Prostate gland (tissue), 2 donors: Measurements from ENCODE around the gene CORO7. TPM values are rescaled to one million over a fixed set of nuclear protein-coding genes. Genes with fewer than 3 reads are reported as not detected.
A peak's percentile ranks its signal among the peaks of the same experiment; 100 is the strongest.
"Not testable (repeated sequence)": the region's sequence is repeated elsewhere in the genome, so short reads cannot be mapped to it uniquely, and the experiment has no call there.

Source experiments
- DNase-seq: peaks from one replicate; pipeline ENCODE4 v3.0.0-alpha.2; 2019; ENCODE audit warnings: low spot score
- H3K27ac ChIP-seq, 2 donors: fragments of 200-600 bp; sonication (generic); 2 replicates each; pipeline ENCODE4 v1.5.1; 2017 to 2019
- H3K27me3 ChIP-seq: fragments of 200-600 bp; sonication (generic); replicated peaks from 2 replicates; pipeline ENCODE4 v1.5.1; 2019; ENCODE audit not compliant: insufficient read depth
- H3K36me3 ChIP-seq, 2 donors: fragments of 200-600 bp; sonication (generic); 1 replicate in 1 of 2; 2 replicates in 1 of 2; pipeline versions ENCODE4 v1.5.1 to v1.8.1; 2017 to 2019
- H3K4me1 ChIP-seq: fragments of 200-600 bp; sonication (generic); replicated peaks from 2 replicates; pipeline ENCODE4 v1.5.1; 2019
- H3K4me3 ChIP-seq, 2 donors: fragments of 200-600 bp; sonication (generic); 2 replicates each; pipeline ENCODE4 v1.5.1; 2017 to 2019
- H3K9me3 ChIP-seq: fragments of 200-600 bp; sonication (generic); 2 replicates; pipeline ENCODE4 v1.5.1; 2017
- CTCF ChIP-seq, 4 experiments: fragments of 200-600 bp in 2 of 4; fragments of 450-650 bp in 2 of 4; sonication (generic) in 2 of 4; IDR thresholded peaks; 1 replicate in 3 of 4; 2 replicates in 1 of 4; pipeline ENCODE4 v1.5.1; 2016 to 2019; ENCODE audit warnings: antibody characterized with exemption in 4 of 4, mild to moderate bottlenecking in 2 of 4, moderate library complexity in 2 of 4
- POLR2A ChIP-seq: fragments of 450-650 bp; IDR thresholded peaks from one replicate; pipeline ENCODE4 v1.6.1; 2016; ENCODE audit warnings: antibody characterized with exemption, mild to moderate bottlenecking
- POLR2AphosphoS5 ChIP-seq: sonication (generic); formaldehyde crosslinking; IDR thresholded peaks from one replicate; pipeline ENCODE4 v1.6.1; 2017; ENCODE audit warnings: antibody characterized with exemption
- WGBS: methylation state at CpG from one replicate; pipeline ENCODE4 v1.1.5; 2018; 5-methylcytosine and 5-hydroxymethylcytosine counted together
- intact Hi-C: fragments of 100-400 bp; cut with DNase I; formaldehyde crosslinking; loops from one replicate; pipeline ENCODE4 v1.14.2; 2022
- total RNA-seq, 2 donors: library from RNA; depleted of rRNA; stranded (reverse); fragments of >200 nt; gene quantifications; one replicate each; pipeline ENCODE4 v1.1.0, GENCODE V29; 2016

Gene CORO7
- total RNA-seq, 2 donors from 2014 or later: 24.1 to 122 TPM

DNA sequence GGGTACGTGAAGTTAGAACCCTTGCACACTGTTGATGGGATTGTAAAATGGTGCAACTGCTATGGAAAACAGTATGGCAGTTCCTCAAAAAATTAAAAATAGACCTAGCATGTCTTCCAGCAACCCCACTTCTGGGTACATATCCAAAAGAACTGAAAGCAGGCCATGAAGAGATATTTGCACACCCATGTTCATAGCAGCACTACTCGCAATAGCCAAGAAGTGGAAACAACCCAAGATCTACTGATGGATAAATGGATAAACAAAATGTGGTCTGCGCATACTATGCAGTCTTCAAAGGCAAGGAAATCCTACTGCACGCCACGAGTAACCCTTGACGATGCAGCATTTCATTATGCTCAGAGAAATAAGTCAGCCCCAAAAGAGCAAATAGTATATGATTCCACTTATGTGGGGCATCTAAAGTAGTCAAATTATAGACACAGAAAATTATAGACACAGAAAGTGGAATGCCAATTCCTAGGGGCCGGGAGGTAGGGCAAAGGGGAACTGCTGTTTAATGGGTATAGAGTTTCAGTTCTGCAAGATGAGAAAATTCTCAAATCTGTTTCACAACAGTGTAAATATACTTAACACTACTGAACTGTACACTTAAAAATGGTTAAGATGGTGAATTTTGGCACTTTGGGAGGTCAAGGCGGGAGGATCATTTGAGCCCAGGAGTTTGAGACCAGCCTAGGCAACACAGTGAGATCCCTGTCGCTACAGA, 17.2 kb downstream of the CORO7 start:
- WGBS: 91% methylated on average over 9 of the region's 9 CpGs
- H3K36me3 ChIP-seq: no peaks in the 10 kb centered on the region
- H3K4me3 ChIP-seq: no peak overlapping the region
- H3K27ac ChIP-seq: no peak overlapping the region
- intact Hi-C loops: no loop called here
- no peaks in the 10 kb centered on the region for H3K4me1 ChIP-seq
- no peaks in the 10 kb centered on the region for H3K9me3 ChIP-seq
- TF ChIP-seq POLR2A: no peak
- no peak for TF ChIP-seq CTCF (IDR thresholded peaks at IDR 0.05)
- no peak for TF ChIP-seq POLR2AphosphoS5
- H3K27me3 ChIP-seq: no peaks in the 10 kb centered on the region
- no peak for DNase-seq

- H3K27ac ChIP-seq: no peak overlapping the region
- WGBS: 65% methylated on average over 9 of the region's 9 CpGs
- TF ChIP-seq POLR2AphosphoS5 (no peak), CTCF (IDR thresholded peaks at IDR 0.05) (no peak), POLR2A (no peak)
- no peak for DNase-seq
- no peaks in the 10 kb centered on the region for H3K36me3 ChIP-seq
- H3K27me3 ChIP-seq: no peaks in the 10 kb centered on the region
- H3K4me1 ChIP-seq: no peaks in the 10 kb centered on the region
- no peaks in the 10 kb centered on the region for H3K9me3 ChIP-seq
- intact Hi-C loops: loop anchor here (2.0 kb wide), 1 partner anchor 34 kb away; no protein-coding TSS in a partner anchor
- H3K4me3 ChIP-seq: no peak overlapping the region
Measured at GRCh38 chr16:4395055-4395726, 21.2 kb downstream of the CORO7 start.

- intact Hi-C loops: loop anchor here (2.0 kb wide), 1 partner anchor 33 kb away; no protein-coding TSS in a partner anchor
- H3K4me1 ChIP-seq, H3K27me3 ChIP-seq, DNase-seq, H3K4me3 ChIP-seq, H3K36me3 ChIP-seq, H3K9me3 ChIP-seq: not testable (repeated sequence)
- WGBS: 96% methylated on average over 15 of the region's 15 CpGs
- peak overlapping the region in 1 of 2 donors; percentile 50 for H3K27ac ChIP-seq
Measured at GRCh38 chr16:4393850-4394249, 22.5 kb downstream of the CORO7 start.

- H3K36me3 ChIP-seq: no peaks in the 10 kb centered on the region
- no peak overlapping the region for H3K4me3 ChIP-seq
- H3K4me1 ChIP-seq: no peaks in the 10 kb centered on the region
- DNase-seq: no peak
- TF ChIP-seq POLR2AphosphoS5 (no peak), CTCF (IDR thresholded peaks at IDR 0.05) (peak in 1 of 4 experiments; percentile 11)
- H3K27me3 ChIP-seq: no peaks in the 10 kb centered on the region
- 44% methylated on average over 6 of the region's 6 CpGs for WGBS
- H3K27ac ChIP-seq: peak overlapping the region; percentile 50 to 67
- intact Hi-C loops: no loop called here
- H3K9me3 ChIP-seq: no peaks in the 10 kb centered on the region
Measured at GRCh38 chr16:4393240-4393600, 23.2 kb downstream of the CORO7 start.

DNA sequence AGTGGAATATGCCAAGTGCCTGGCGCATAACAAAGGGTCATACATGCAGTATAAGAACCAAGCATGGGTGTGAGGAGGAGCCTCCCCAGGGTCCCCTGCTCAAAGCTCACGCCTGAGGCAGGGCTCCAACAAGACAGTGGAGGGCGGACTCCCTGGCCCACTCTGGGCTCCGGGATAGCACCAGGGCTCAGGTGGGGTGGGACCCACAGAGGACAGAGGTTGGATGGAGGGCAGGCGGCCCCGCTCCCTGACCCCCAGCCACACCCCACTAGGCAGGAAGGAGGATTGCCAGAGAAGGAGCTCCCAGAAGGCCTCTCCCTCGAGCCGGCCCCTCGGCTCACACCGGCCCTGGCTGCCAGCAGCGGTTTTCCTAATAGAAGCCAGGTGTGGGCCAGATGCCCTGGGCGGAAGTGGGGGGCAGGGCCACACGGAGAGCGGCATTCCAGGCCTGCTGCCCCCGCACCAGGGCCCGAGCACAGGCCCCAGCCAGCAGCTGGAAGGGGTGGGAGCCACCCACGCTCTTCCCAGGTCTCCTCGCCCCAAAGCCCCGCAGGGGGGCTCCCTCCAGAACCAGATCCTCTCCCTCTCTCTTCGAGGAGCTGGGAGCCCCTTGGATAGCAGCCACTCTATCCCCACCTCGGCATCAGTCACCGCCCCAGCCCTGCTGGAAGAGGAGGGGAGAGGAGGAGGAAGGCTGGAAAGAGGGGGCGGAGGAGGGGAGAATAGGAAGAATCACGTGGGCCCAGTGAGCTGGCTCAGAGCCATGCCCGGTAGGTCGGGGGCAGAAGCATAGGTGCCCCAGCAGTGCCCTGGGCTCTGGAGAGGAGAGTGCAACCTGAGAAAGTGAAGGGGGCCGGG, 23.8 kb downstream of the CORO7 start:
- Histone ChIP-seq H3K4me1 (no peaks in the 10 kb centered on the region), H3K9me3 (no peaks in the 10 kb centered on the region), H3K4me3 (no peak overlapping the region), H3K36me3 (no peaks in the 10 kb centered on the region), H3K27me3 (no peaks in the 10 kb centered on the region), H3K27ac (peak overlapping the region; percentile 50 to 67)
- 29% methylated on average over 23 of the region's 27 CpGs for WGBS
- no peak for DNase-seq
- TF ChIP-seq POLR2A (no peak), POLR2AphosphoS5 (peak; percentile 33), CTCF (IDR thresholded peaks at IDR 0.05) (peak in 1 of 4 experiments; percentile 19)
- intact Hi-C loops: no loop called here
